Right atrium auricular region (tissue), 2 donors: Measurements from ENCODE around the gene TIMP3. TPM values are rescaled to one million over a fixed set of nuclear protein-coding genes. Genes with fewer than 3 reads are reported as not detected.

ENCODE experiments used
- DNase-seq: peaks from one replicate; pipeline ENCODE4 v3.0.0-alpha.2; 2019; ENCODE audit warnings: low spot score
- H3K27ac ChIP-seq, 2 donors: fragments of 200-600 bp; sonication (generic); 1 replicate in 1 of 2; 2 replicates in 1 of 2; pipeline ENCODE4 v1.5.1; 2016 to 2019
- H3K27me3 ChIP-seq, 2 donors: fragments of 200-600 bp; sonication (generic); one replicate each; pipeline versions ENCODE4 v1.5.1 to v1.6.0; 2017 to 2019
- H3K36me3 ChIP-seq: fragments of 200-600 bp; sonication (generic); one replicate; pipeline ENCODE4 v1.5.1; 2016
- H3K4me1 ChIP-seq, 2 donors: fragments of 200-600 bp; sonication (generic); one replicate each; pipeline versions ENCODE4 v1.5.1 to v1.6.0; 2017 to 2019
- H3K4me3 ChIP-seq, 2 donors: fragments of 200-600 bp; sonication (generic); 1 replicate in 1 of 2; 2 replicates in 1 of 2; pipeline ENCODE4 v1.5.1; 2017 to 2019; ENCODE audit warnings: mild to moderate bottlenecking in 1 of 2, moderate library complexity in 1 of 2
- H3K9me3 ChIP-seq, 2 donors: fragments of 200-600 bp; sonication (generic); one replicate each; pipeline ENCODE4 v1.5.1; 2019
- CTCF ChIP-seq, 2 donors: fragments of 200-600 bp; sonication (generic); IDR thresholded peaks; one replicate each; pipeline ENCODE4 v1.5.1; 2019; ENCODE audit warnings: antibody characterized with exemption in 2 of 2
- total RNA-seq, 2 donors: library from RNA; depleted of rRNA; stranded (reverse); fragments of >200 nt; gene quantifications; one replicate each; pipeline ENCODE4 v1.1.0, GENCODE V29; 2016

The TIMP3 gene
- total RNA-seq, 2 donors from 2014 or later: 625 to 711 TPM

DNA sequence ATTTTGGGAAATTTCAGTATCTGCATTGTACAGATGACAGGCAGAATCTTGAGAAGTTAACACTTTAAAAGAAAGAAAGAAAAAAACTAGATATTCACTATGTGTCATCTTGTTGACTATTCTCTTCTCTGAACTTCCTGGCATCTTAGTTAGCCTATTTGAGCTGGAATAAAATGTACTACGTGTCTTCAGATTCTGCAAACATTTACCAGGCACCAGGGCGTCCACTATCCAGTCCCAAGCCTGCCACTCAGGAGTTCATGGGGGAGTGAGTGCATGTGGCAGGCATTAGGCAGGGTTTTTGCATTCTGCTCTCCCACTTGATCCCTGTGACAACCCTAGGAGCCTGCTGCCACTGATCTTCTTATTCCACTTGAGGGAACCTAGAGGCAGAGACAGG lies 25.0 kb downstream of the TIMP3 start:
- Histone ChIP-seq H3K27ac (peak overlapping the region; percentile 71 to 73), H3K4me1 (peaks cover 0 to 96% of the 10 kb centered on the region in 2 donors)
- DNase-seq: no peak

DNA sequence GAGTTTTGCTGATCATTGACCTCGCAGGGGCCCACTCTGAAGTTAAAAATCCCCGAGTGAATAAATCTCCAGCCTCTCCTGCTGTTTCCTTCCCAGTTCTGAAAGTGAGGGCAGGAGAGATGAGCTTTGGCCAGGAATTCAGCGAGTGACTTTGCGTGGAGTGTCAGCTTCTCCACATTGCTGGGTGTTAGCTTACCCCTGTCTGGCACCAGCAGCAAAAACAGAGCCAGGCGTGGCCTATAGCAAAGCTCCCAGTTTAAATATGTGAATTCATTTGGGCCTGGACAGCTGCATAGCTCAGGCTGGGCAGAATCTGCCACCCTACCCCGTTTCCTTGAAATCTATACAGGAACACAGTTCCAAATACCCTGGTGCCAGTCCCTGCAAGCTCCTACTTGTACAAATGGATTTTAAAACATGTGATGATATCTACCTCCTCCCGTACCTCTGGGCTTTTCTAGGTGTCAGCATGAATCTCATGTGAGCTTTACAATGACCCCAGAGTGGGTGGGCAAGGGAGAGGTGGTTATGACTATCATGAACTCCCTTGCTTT lies 25.6 kb downstream of the TIMP3 start:
- Histone ChIP-seq H3K4me3 (no peak overlapping the region), H3K4me1 (peaks cover 0 to 97% of the 10 kb centered on the region in 2 donors)
- TF ChIP-seq CTCF (IDR thresholded peaks at IDR 0.05): no peak

More for the DNA sequence above, 25.0 kb downstream of the TIMP3 start:
- H3K4me3 ChIP-seq: no peak overlapping the region
- H3K36me3 ChIP-seq: peaks cover 52% of the 10 kb centered on the region
- H3K27me3 ChIP-seq: no peaks in the 10 kb centered on the region
- H3K9me3 ChIP-seq: no peaks in the 10 kb centered on the region
- TF ChIP-seq CTCF (IDR thresholded peaks at IDR 0.05): no peak

GRCh38 chr22:32828150-32828549 lies 26.6 kb downstream of the TIMP3 start:
- H3K27ac ChIP-seq: peak overlapping the region; percentile 71 to 73

More for the DNA sequence above, 25.6 kb downstream of the TIMP3 start:
- peaks cover 51% of the 10 kb centered on the region for H3K36me3 ChIP-seq
- H3K27ac ChIP-seq: peak overlapping the region; percentile 71 to 73
- no peaks in the 10 kb centered on the region for H3K27me3 ChIP-seq
- DNase-seq: no peak
- H3K9me3 ChIP-seq: no peaks in the 10 kb centered on the region

DNA sequence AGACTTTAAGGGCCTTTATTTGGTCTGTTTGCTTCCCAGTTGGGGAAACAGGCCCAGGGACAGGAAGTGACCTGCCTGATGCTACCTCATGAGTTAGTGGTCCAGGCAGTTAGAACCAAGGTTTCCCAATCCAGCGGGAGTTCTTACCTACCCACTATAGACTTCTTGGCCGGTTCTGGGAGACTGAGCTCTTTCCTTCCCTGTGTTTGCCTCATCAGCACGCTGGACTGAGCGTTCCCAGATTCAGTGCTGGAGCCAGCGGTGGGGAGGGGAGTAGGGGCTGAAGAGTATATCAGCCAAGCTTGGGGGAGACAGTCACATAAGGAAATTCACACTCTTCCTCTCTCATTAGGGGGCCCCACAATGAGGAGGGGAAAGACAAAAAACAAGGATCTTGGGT lies 27.1 kb downstream of the TIMP3 start:
- Histone ChIP-seq H3K4me3 (no peak overlapping the region), H3K36me3 (peaks cover 58% of the 10 kb centered on the region), H3K27ac (peak overlapping the region; percentile 71 to 73), H3K27me3 (no peaks in the 10 kb centered on the region), H3K4me1 (peaks cover 0 to 97% of the 10 kb centered on the region in 2 donors), H3K9me3 (no peaks in the 10 kb centered on the region)
- DNase-seq: no peak
- TF ChIP-seq CTCF (IDR thresholded peaks at IDR 0.05): no peak

More at GRCh38 chr22:32828150-32828549, 26.6 kb downstream of the TIMP3 start:
- Histone ChIP-seq H3K36me3 (peaks cover 54% of the 10 kb centered on the region), H3K4me3 (no peak overlapping the region), H3K9me3 (no peaks in the 10 kb centered on the region), H3K27me3 (no peaks in the 10 kb centered on the region), H3K4me1 (peaks cover 0 to 97% of the 10 kb centered on the region in 2 donors)
- peak in 1 of 2 donors; percentile 36 for TF ChIP-seq CTCF (IDR thresholded peaks at IDR 0.05)
- no peak for DNase-seq

DNA sequence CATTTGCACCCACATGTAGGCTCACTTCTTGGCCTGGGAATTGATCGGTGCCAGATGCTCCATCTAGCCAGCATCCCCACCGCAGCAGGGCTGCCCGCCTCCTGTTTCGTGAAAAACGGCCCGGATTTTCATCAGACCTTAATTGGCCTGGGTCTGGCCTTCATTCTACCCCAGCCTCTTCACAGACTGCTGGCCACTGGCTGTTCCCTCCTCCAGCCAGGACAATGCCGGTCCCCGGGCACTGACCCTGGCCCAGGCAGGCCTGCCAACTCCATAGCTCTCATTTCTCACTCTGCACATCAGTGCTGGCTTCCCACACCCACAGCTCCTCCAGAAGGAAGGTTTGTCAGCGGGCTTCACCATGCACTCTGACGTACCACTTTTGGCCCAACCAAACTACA lies 27.9 kb downstream of the TIMP3 start:
- Histone ChIP-seq H3K36me3 (peaks cover 67% of the 10 kb centered on the region), H3K4me1 (peaks cover 0 to 97% of the 10 kb centered on the region in 2 donors)

More for the DNA sequence above, 27.9 kb downstream of the TIMP3 start:
- Histone ChIP-seq H3K4me3 (no peak overlapping the region), H3K9me3 (no peaks in the 10 kb centered on the region), H3K27me3 (no peaks in the 10 kb centered on the region), H3K27ac (peak overlapping the region; percentile 71 to 73)
- no peak for DNase-seq
- no peak for TF ChIP-seq CTCF (IDR thresholded peaks at IDR 0.05)
